CD4-positive, alpha-beta T cell (primary cell): Measurements from ENCODE around the gene SP3. TPM values are rescaled to one million over a fixed set of nuclear protein-coding genes. Genes with fewer than 3 reads are reported as not detected.

Source experiments
- ATAC-seq: fragments of 200-7000 bp; cut with Tn5 transposase; one replicate; pipeline ENCODE4 v1.10.0; 2022; ENCODE audit warnings: mild to moderate bottlenecking; ENCODE audit not compliant: poor library complexity
- CTCF ChIA-PET: fragments of 350-600 bp; sonication (Branson Sonifier 250); formaldehyde crosslinking; loops from one replicate; lab custom pipeline; 2021; ENCODE audit warnings: antibody characterized with exemption, inconsistent platforms; lab: Charles Lee
- POLR2A ChIA-PET: fragments of 350-600 bp; sonication (Branson Sonifier 250); formaldehyde crosslinking; loops from one replicate; lab custom pipeline; 2021; ENCODE audit warnings: antibody characterized with exemption, inconsistent platforms; lab: Charles Lee
- DNase-seq, 14 experiments: peaks; one replicate each; pipeline ENCODE4 v3.0.0-alpha.2; 2013 to 2020; ENCODE audit warnings: mixed read lengths in 2 of 14
- H3K27ac ChIP-seq, 2 donors: one replicate each; pipeline versions ENCODE4 v1.5.1 to v1.7.0; 2013; ENCODE audit warnings: low read length in 2 of 2, low read depth in 1 of 2, mild to moderate bottlenecking in 1 of 2
- H3K27me3 ChIP-seq, 2 experiments: 1 replicate in 1 of 2; 2 replicates in 1 of 2; pipeline versions ENCODE4 v1.6.1 to v1.7.0; 2013; ENCODE audit warnings: low read length in 2 of 2, control low read depth in 1 of 2, mild to moderate bottlenecking in 1 of 2, moderate library complexity in 1 of 2; ENCODE audit not compliant: insufficient read depth in 2 of 2, control insufficient read depth in 1 of 2
- H3K36me3 ChIP-seq: one replicate; pipeline ENCODE4 v1.6.1; 2013; ENCODE audit warnings: low read length, control low read depth; ENCODE audit not compliant: insufficient read depth
- H3K4me1 ChIP-seq: one replicate; pipeline ENCODE4 v1.6.1; 2013; ENCODE audit warnings: low read length, control low read depth; ENCODE audit not compliant: insufficient read depth
- H3K4me3 ChIP-seq: one replicate; pipeline ENCODE4 v1.5.1; 2013; ENCODE audit warnings: mild to moderate bottlenecking, low read length, moderate library complexity
- H3K9me3 ChIP-seq, 2 experiments: 1 replicate in 1 of 2; 2 replicates in 1 of 2; pipeline versions ENCODE4 v1.6.1 to v1.7.0; 2013; ENCODE audit warnings: low read length in 2 of 2, mild to moderate bottlenecking in 2 of 2, control low read depth in 1 of 2, moderate library complexity in 1 of 2; ENCODE audit not compliant: control insufficient read depth in 1 of 2, insufficient read depth in 1 of 2
- H3K27ac Mint-ChIP-seq: one replicate; pipeline ENCODE4 v1.8.0; 2020; ENCODE audit warnings: mixed read lengths
- H3K27me3 Mint-ChIP-seq: one replicate; pipeline ENCODE4 v1.8.0; 2021; ENCODE audit warnings: mixed read lengths
- H3K36me3 Mint-ChIP-seq: one replicate; pipeline ENCODE4 v1.8.0; 2021; ENCODE audit warnings: low read depth, mixed read lengths
- H3K4me1 Mint-ChIP-seq: one replicate; pipeline ENCODE4 v1.8.0; 2021; ENCODE audit warnings: low read depth, mixed read lengths
- H3K4me3 Mint-ChIP-seq: one replicate; pipeline ENCODE4 v1.8.0; 2020; ENCODE audit warnings: mild to moderate bottlenecking, mixed read lengths
- H3K9me3 Mint-ChIP-seq: one replicate; pipeline ENCODE4 v1.8.0; 2020; ENCODE audit warnings: mixed read lengths
- intact Hi-C, 2 experiments: fragments of 100-400 bp; cut with DNase I in 1 of 2; cut with micrococcal nuclease in 1 of 2; formaldehyde crosslinking; loops; one replicate each; pipeline versions ENCODE4 v1.15.1 to v1.9.0; 2023 to 2025; cut with DNase I, micrococcal nuclease
- total RNA-seq, 174 experiments: library from RNA in 2 of 174; stranded (reverse) in 2 of 174; gene quantifications; one replicate each; pipeline ENCODE4 v1.2.3 and lab custom pipeline; 2021 to 2026
- TF ChIP-seq, protein P1 (sequence below): fragments of 200-600 bp; IDR thresholded peaks from one replicate; pipeline ENCODE4 v1.8.0; 2022; ENCODE audit warnings: antibody characterized with exemption, mild to moderate bottlenecking

The SP3 gene
- total RNA-seq, 2 experiments from 2014 or later, result 159 to 166 TPM

- H3K36me3 ChIP-seq, result no peaks in the 10 kb centered on the region
- ATAC-seq (no peak), DNase-seq (peak in 2 of 14 experiments; percentile 12 to 14)
- H3K4me3 Mint-ChIP-seq, result no peak overlapping the region
- no peak overlapping the region for H3K27ac ChIP-seq
- ChIA-PET POLR2A (interaction anchor here (1.0 kb wide), 1 partner anchor 66 kb away, joined by 3 read pairs; no protein-coding TSS in a partner anchor), CTCF (no interaction called here)
- intact Hi-C loops, result no loop called here
- H3K9me3 Mint-ChIP-seq, result no peaks in the 10 kb centered on the region
- peak overlapping the region; percentile 9 for H3K27ac Mint-ChIP-seq
- H3K36me3 Mint-ChIP-seq, result no peaks in the 10 kb centered on the region
- no peaks in the 10 kb centered on the region for H3K4me1 ChIP-seq
- H3K9me3 ChIP-seq, result no peaks in the 10 kb centered on the region
- H3K27me3 ChIP-seq, result no peaks in the 10 kb centered on the region
- no peak overlapping the region for H3K4me3 ChIP-seq
- TF ChIP-seq, protein P1, sequence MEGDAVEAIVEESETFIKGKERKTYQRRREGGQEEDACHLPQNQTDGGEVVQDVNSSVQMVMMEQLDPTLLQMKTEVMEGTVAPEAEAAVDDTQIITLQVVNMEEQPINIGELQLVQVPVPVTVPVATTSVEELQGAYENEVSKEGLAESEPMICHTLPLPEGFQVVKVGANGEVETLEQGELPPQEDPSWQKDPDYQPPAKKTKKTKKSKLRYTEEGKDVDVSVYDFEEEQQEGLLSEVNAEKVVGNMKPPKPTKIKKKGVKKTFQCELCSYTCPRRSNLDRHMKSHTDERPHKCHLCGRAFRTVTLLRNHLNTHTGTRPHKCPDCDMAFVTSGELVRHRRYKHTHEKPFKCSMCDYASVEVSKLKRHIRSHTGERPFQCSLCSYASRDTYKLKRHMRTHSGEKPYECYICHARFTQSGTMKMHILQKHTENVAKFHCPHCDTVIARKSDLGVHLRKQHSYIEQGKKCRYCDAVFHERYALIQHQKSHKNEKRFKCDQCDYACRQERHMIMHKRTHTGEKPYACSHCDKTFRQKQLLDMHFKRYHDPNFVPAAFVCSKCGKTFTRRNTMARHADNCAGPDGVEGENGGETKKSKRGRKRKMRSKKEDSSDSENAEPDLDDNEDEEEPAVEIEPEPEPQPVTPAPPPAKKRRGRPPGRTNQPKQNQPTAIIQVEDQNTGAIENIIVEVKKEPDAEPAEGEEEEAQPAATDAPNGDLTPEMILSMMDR, result no peak
- peaks cover 35% of the 10 kb centered on the region for H3K4me1 Mint-ChIP-seq
- H3K27me3 Mint-ChIP-seq, result no peaks in the 10 kb centered on the region
Observed at GRCh38 chr2:173898178-173898668, 67.0 kb downstream of the SP3 start.

- no peak for ATAC-seq
- CTCF ChIA-PET, result no interaction called here
- Histone ChIP-seq H3K4me1 (no peaks in the 10 kb centered on the region), H3K27ac (no peak overlapping the region), H3K36me3 (no peaks in the 10 kb centered on the region), H3K9me3 (no peaks in the 10 kb centered on the region), H3K27me3 (no peaks in the 10 kb centered on the region), H3K4me3 (no peak overlapping the region)
- POLR2A ChIA-PET, result no interaction called here
- Mint-ChIP-seq H3K4me1 (peaks cover 44% of the 10 kb centered on the region), H3K27ac (no peak overlapping the region), H3K4me3 (no peak overlapping the region), H3K36me3 (no peaks in the 10 kb centered on the region), H3K9me3 (no peaks in the 10 kb centered on the region), H3K27me3 (no peaks in the 10 kb centered on the region)
- TF ChIP-seq, protein P1, result no peak
- intact Hi-C loops, result no loop called here
- DNase-seq, result no peak
Observed at GRCh38 chr2:173896755-173897154, 68.4 kb downstream of the SP3 start.

GRCh38 chr2:173892341-173892740 lies 72.8 kb downstream of the SP3 start:
- POLR2A ChIA-PET, result interaction anchor here (1.7 kb wide), 1 partner anchor 70 kb away, joined by 3 read pairs; no protein-coding TSS in a partner anchor
- Histone ChIP-seq H3K36me3 (no peaks in the 10 kb centered on the region), H3K4me1 (no peaks in the 10 kb centered on the region), H3K27me3 (peaks cover 0 to 8% of the 10 kb centered on the region in 2 experiments), H3K4me3 (no peak overlapping the region), H3K9me3 (peaks cover 13 to 14% of the 10 kb centered on the region in 2 experiments), H3K27ac (no peak overlapping the region)
- peaks cover 7% of the 10 kb centered on the region for H3K9me3 Mint-ChIP-seq
- H3K4me1 Mint-ChIP-seq, result peaks cover 17% of the 10 kb centered on the region
- H3K27me3 Mint-ChIP-seq, result peaks cover 15% of the 10 kb centered on the region
- peaks cover 5% of the 10 kb centered on the region for H3K36me3 Mint-ChIP-seq
- TF ChIP-seq, protein P1, result no peak
- ATAC-seq (no peak), DNase-seq (no peak)
- no peak overlapping the region for H3K27ac Mint-ChIP-seq
- CTCF ChIA-PET, result no interaction called here
- intact Hi-C loops, result no loop called here
- peak overlapping the region; percentile 62 for H3K4me3 Mint-ChIP-seq
